CD4-positive, alpha-beta T cell treated with Interleukin-15 for 1 hour (primary cell): Measurements from ENCODE around the gene PRMT1.

Source experiments
- DNase-seq: peaks from one replicate; pipeline ENCODE4 v3.0.0-alpha.2; 2020

Gene PRMT1

DNA sequence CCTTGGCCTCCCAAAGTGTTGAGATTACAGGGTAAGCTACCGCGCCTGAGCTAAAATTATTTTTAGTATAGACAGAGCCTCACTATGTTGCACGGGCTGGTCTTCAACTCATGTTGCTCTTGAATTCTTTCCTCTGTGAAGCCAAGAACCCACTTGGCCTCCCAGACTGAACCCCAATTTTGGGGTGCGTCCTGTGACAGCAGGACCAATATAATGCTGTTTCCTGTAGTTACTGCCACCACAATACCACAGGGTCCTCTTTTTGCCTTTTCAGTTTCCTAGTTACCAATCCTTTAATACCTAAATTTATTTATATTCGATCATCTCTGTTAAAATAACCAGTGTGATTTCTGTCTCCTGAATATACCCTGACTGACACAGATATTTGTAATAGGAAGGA lies 53.1 kb downstream of the PRMT1 start:
- DNase-seq = no peak
